Stimulated activated CD4-positive, alpha-beta T cell treated with anti-CD3 and anti-CD28 coated beads, Interleukin-15, amount 100 ng/mL, for 24 hours (primary cell): ENCODE results near the gene XCL1.

ENCODE experiments used
- DNase-seq: peaks from one replicate; pipeline ENCODE4 v3.0.0-alpha.2; 2020

Gene XCL1

GRCh38 chr1:168607872-168608428 is 31.5 kb downstream of the XCL1 start:
- no peak for DNase-seq

- DNase-seq = no peak
Observed at GRCh38 chr1:168608796-168609715, 32.7 kb downstream of the XCL1 start.

- no peak for DNase-seq
Observed at GRCh38 chr1:168609741-168610510, 33.5 kb downstream of the XCL1 start.

- DNase-seq = no peak
Observed at GRCh38 chr1:168613038-168613451, 36.6 kb downstream of the XCL1 start.

- no peak for DNase-seq
Observed at GRCh38 chr1:168613691-168614231, 37.4 kb downstream of the XCL1 start.

GRCh38 chr1:168614235-168614634 is 37.8 kb downstream of the XCL1 start:
- no peak for DNase-seq

- DNase-seq = no peak
Observed at GRCh38 chr1:168615965-168616364, 39.6 kb downstream of the XCL1 start.

- no peak for DNase-seq
Observed at GRCh38 chr1:168617974-168618750, 41.8 kb downstream of the XCL1 start.

GRCh38 chr1:168618886-168619285 is 42.5 kb downstream of the XCL1 start:
- no peak for DNase-seq

GRCh38 chr1:168621356-168621755 is 45.0 kb downstream of the XCL1 start:
- no peak for DNase-seq

GRCh38 chr1:168623003-168623828 is 46.8 kb downstream of the XCL1 start:
- no peak for DNase-seq

- no peak for DNase-seq
Observed at GRCh38 chr1:168623831-168624230, 47.4 kb downstream of the XCL1 start.

GRCh38 chr1:168626326-168626725 is 49.9 kb downstream of the XCL1 start:
- DNase-seq = no peak

GRCh38 chr1:168627370-168627769 is 51.0 kb downstream of the XCL1 start:
- DNase-seq = no peak

GRCh38 chr1:168628807-168629206 is 52.4 kb downstream of the XCL1 start:
- DNase-seq = peak; percentile 35

- DNase-seq = no peak
Observed at GRCh38 chr1:168629466-168629865, 53.1 kb downstream of the XCL1 start.
